ENCODE measurements around the gene ZBTB32.
"Not testable (repeated sequence)": the region's sequence is repeated elsewhere in the genome, so short reads cannot be mapped to it uniquely, and the experiment has no call there.

The ZBTB32 gene

DNA sequence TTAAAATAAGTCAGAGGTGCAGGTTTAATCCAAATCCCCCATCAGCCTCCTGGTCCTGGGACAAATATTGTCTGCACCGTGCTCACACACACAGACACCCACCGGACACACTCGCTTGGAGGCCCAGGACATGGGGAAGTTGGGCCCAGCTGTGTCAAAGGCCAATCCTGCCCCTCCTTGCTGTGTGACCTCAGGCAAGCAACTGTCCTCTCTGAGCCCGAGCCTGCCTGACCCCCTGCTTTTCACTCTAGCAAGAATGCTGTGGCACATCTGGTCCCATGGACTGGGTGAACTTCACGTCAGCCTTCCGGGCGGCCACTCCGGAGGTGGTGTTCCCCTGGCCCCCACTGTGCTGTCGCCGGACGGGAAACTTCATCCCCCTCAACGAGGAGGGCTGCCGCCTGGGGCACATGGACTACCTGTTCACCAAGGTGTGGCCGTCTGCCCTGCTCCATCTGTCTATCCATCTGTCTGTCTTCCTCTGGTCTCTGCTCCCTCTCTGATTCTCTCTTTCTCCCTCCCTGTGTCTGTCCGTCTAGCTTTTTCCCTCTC, 28.7 kb upstream of the ZBTB32 start:
- no peak for DNase-seq (ENCODE audit: low spot score)
- TF ChIP-seq, protein P1, sequence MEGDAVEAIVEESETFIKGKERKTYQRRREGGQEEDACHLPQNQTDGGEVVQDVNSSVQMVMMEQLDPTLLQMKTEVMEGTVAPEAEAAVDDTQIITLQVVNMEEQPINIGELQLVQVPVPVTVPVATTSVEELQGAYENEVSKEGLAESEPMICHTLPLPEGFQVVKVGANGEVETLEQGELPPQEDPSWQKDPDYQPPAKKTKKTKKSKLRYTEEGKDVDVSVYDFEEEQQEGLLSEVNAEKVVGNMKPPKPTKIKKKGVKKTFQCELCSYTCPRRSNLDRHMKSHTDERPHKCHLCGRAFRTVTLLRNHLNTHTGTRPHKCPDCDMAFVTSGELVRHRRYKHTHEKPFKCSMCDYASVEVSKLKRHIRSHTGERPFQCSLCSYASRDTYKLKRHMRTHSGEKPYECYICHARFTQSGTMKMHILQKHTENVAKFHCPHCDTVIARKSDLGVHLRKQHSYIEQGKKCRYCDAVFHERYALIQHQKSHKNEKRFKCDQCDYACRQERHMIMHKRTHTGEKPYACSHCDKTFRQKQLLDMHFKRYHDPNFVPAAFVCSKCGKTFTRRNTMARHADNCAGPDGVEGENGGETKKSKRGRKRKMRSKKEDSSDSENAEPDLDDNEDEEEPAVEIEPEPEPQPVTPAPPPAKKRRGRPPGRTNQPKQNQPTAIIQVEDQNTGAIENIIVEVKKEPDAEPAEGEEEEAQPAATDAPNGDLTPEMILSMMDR (IDR thresholded peaks at IDR 0.05; ENCODE audit: extremely low read depth, missing control alignments), result no peak

DNA sequence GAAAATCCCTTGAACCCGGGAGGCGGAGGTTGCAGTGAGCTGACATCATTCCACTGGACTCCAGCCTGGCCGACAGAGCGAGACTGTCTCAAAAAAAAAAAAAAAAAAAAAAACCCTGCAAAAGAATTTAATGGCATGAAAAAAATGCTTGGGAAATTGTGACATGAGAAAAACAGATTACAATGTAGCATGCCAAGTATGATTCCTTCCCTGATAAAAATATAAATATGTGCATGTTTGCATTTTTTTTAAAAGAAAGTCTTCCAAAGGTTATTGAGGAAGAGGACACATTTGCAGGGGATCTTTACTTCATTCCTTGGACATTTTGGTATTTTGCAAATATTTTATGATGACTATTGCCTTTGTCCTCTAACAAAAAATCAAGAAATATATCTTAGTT, 14.5 kb upstream of the ZBTB32 start:
- TF ChIP-seq, protein P1 (IDR thresholded peaks at IDR 0.05; ENCODE audit: extremely low read depth, missing control alignments), result no peak
- no peak for DNase-seq (ENCODE audit: low spot score)

DNA sequence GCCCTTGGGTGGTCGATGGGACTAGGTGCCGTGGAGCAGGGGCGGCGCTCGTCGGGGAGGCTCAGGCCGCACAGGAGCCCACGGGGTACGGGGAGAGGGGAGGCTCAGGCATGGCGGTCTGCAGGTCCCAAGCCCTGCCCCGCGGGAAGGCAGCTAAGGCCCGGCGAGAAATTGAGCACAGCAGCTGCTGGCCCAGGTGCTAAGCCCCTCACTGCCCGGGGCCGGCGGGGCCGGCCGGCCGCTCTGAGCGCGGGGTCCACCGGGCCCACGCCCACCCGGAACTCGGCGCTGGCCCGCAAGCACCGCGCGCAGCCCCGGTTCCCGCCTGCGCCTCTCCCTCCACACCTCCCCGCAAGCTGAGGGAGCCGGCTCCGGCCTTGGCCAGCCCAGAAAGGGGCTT, 13.3 kb upstream of the ZBTB32 start:
- not testable (repeated sequence) for DNase-seq (ENCODE audit: low spot score)

DNA sequence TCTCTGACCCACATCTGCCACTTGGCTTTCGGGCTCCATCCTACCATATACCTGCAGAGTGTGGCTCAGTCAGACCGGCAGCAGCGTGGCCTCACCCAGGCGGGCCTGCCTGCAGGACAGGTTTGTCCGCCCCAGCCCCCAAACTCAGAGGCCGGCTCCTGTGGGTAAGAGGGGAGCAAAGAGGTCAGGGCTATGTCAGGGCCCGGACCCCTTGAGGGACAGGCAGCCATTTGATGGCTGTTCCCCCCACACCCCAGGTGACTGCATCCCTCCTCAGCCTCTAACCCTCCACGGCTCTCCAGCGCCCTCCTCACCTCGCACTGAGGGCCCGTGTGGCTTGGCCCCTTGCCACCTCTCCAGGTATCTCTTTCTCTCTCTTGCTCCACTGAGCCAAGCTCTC, 12.3 kb upstream of the ZBTB32 start:
- TF ChIP-seq, protein P1 (IDR thresholded peaks at IDR 0.05; ENCODE audit: extremely low read depth, missing control alignments), result no peak
- DNase-seq (ENCODE audit: low spot score), result no peak

DNA sequence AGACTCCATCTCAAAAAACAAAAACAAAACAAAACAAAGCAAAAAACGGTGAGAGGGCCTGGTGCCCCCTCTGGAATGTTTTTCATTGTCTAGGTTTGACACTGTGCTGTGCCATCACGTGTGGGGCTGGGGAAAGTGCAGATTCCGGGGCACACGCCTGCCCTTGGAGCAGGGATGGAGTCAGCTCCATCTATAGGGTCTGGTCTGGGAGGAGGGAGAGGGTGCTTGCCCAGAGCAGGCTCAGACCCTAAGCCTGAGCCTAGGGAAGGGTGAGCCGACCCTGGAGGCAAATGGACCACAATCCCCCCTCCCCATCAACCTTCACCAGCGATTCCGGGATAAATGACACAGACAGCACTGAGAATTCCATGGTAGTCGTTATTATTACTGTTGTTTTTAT, 10.9 kb upstream of the ZBTB32 start:
- DNase-seq (ENCODE audit: low spot score), result no peak
- TF ChIP-seq, protein P1 (IDR thresholded peaks at IDR 0.05; ENCODE audit: extremely low read depth, missing control alignments), result no peak

DNA sequence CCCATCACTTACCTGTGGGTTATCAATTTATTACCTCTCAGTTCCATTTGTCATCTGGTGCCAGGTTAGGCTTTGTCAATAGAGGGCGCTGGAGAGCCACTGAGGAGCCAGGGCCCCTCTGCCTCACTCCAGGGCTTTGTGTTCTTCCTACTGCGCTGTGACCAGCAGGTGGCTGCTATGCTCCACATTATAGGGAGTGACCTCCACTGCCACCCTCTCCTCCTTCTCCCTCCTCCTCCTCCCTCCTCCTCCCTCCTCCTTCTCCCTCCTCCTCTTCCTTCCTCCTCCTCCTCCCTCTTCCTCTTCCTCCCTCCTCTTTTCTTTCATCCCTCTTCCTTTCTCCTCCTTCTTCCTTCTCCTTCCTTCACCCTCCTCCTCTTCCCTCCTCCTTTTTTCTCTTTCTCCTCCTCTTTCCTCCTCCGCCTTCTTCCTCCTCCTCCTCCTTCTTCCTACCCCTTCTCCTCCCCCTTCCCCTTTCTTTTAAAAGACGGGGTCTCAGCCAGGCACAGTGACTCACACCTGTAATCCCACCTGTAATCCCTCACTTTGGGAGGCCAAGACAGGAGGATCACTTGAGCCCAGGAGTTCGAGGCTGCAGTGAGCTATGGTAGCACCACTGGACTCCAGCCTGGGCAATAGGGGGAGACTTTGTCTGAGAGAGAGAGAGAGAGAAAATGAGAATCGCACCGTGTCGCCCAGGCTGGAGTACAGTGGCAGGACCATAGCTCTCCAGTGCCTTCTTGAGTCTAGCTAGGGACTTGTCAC, 10.3 kb upstream of the ZBTB32 start:
- DNase-seq (ENCODE audit: low spot score), result peak; percentile 91

DNA sequence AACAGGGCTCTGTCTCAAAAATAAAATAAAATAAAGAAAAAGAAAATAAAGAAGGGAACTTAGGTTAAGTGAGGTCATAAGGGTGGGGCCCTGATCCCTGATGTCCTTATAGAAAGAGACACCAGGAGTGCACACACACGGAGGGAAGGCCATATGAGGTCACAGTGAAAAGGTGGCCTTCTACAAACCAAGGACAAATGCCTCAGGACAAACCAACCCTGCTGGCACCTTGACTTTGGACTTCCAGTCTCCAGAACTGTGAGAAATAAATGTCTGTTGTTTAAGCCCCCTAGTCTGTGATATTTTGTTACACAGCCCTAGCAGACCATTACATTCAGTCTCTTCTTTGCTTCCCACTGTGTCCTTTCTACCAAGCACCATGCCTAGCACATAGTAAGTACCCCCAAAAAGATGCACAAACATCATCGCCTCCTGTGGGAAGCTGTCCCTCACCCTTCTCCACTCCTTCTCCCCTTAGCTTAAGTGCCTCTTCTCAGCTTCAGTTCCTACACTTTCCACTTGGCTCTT, 8.4 kb upstream of the ZBTB32 start:
- TF ChIP-seq, protein P1 (IDR thresholded peaks at IDR 0.05; ENCODE audit: extremely low read depth, missing control alignments), result no peak

More for the DNA sequence above, 10.3 kb upstream of the ZBTB32 start:
- TF ChIP-seq, protein P1 (IDR thresholded peaks at IDR 0.05; ENCODE audit: extremely low read depth, missing control alignments), result peak; percentile 99

More for the DNA sequence above, 8.4 kb upstream of the ZBTB32 start:
- DNase-seq (ENCODE audit: low spot score), result no peak
